HG02798 (cell line): ENCODE data around the gene TFEB.

ENCODE experiments used
- ATAC-seq: cut with Tn5 transposase; IDR thresholded peaks from one replicate; pipeline ENCODE4 v1.9.1; 2021; ENCODE audit warnings: mild to moderate bottlenecking; ENCODE audit not compliant: unreplicated experiment, poor library complexity

The TFEB gene

GRCh38 chr6:41735427-41736185 is at the start of gene TFEB:
Gene TFEB (minus strand): TSS chr6:41735608. CDS start chr6:41691213, 44,395 bp downstream.
- ATAC-seq: peak; percentile 59

GRCh38 chr6:41784581-41785171 is 49.3 kb upstream of the TFEB start:
- no peak for ATAC-seq

DNA sequence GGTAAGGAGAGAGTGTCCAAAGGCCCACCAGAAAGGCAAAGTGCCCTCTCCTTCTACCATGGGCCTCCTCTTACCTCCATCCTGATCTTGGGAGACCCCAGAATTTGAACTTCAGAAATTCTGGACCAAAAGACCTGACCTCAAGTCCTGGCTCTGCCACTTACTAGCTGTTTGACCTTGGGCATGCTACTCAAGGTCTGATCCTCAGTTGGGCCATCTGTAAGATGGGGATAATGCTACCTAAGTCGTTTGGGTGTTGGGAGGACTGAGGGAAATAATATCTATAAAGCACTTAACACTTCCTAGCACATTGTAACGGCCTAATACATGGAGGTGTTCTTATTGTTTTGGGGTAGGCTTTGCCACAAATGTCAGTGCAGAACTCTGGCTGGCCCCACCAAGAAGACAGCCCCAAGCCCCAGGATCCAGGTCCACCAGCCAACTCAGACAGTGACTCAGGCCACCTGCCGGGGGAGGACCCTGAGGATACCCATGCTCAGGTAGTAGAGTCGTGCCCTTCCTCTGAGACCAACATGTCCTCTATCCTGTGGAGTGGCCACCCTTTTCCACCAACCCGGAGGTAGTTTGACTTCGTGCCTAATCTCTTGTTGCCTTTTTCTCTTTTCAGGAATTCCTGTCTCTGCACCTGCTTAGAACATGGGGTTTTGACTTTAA is 47.8 kb upstream of the TFEB start:
- no peak for ATAC-seq

- ATAC-seq: no peak
These were observed 45.9 kb upstream of the TFEB start for GRCh38 chr6:41781366-41781730.

GRCh38 chr6:41780551-41781365 is 45.4 kb upstream of the TFEB start, which contains the start of gene PRICKLE4:
Gene PRICKLE4 (plus strand): TSS chr6:41780782. CDS start chr6:41783474, 2,692 bp downstream.
- no peak for ATAC-seq

DNA sequence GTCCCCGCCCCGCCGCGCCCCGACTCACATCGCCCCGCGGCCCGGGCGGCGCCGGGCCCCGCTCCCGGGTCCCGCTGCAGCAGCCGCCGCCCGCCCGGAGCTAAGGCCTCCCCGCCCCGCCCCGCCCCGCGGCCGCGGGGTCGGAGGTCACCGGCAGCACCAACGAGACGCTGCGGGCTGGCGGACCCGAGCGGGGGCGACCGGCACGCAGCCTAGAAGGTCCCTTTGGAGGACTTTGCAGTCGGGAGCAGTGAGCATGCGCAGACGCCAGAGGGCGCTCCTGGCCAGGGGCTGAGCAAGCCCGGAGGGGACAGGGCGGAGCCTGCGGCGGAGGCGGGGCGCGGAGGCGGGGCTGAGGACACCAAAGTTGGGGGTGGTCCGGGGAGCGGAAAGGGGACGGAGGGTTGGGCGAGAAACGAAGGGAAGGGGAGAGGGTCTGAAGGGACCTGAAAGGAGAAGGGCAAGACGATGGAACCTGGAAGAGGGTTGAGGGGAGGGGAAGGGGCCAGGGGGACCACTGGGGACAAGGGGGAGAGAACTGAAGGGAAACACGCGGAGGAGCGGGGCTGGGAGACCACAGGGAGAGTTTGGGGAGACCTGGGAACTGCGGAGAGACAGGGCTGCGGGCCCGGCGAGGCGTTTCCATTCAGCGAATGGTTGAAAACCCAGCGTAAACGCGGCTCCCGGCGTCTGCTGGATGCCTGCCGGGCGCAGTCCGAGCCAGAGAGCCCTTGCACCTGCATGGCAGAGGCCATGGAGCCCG is 44.6 kb upstream of the TFEB start, which contains the start of gene FRS3:
Gene FRS3 (minus strand): TSS at position 113 of the 763 bp plus-strand sequence. CDS start 2,913 bp downstream, outside the sequence.
- ATAC-seq: peak; percentile 97

DNA sequence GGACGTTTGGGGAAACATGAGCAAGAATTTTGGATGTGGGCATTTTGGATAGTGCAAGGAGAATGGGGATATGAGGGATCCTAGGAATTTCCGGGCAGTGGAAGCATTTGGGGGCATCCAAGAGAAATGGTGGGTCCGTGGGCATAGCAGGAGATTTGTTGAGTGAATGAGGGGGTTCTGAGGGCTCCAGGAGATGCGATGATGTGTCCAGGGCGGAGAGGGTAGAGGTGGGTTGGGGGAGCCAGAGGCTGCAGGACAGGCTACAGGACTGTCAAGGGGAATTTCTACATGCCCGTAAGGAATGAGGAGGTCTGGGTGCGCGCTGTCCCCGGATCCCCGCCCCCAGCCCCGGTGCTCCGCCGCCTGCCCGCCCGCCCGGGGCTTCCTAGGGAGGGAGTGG is 43.9 kb upstream of the TFEB start:
- ATAC-seq: no peak

GRCh38 chr6:41778895-41779294 is 43.5 kb upstream of the TFEB start:
- ATAC-seq: no peak

- ATAC-seq: no peak
These were observed 42.3 kb upstream of the TFEB start for GRCh38 chr6:41777551-41778285.

DNA sequence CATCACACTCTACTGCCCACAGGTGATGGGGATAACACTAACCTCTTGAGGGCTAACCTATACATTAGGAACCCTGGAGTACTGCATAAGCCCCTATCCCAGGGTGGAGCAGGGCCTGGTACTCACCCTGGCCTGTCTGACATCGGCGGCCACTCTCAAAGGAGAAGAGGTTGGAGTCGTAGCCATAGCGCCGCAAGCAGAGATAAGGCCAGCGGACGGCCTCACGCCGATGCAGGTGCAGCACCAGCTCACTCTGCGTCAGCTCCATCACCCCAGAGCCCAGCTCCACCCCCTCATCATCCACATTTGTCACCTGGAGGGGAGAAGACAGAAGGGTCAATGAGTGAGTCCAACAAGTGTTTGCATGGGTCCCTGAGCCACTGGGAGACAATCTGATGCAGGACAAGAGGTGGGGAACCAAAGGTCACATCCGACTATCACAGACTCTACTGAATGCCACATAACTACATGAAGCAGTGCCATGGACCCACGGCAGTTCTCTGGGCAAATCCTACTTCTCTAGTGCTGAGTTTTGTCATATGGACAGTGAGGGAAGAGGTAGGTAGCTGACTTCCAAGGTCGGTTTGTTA is 40.0 kb upstream of the TFEB start:
- ATAC-seq: no peak

DNA sequence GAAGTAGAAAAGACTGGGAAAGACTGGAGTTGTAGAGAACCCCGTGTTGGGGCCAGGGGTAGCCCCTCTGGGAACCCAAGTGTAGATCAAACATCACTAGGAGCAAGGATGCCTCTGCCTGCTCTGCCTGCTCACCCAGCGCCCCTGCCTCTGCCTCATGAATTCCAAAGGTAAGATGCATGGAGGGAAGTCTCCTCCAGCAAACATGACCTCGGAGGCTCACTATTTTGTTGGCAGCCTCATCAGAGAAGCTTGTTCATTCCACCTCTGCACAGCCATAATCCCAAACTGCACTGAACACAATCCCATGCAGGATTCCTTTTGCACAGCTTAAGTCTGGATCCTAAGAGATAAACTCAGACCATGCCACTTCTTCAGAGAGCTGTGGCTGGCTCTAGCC is 39.4 kb upstream of the TFEB start:
- ATAC-seq: no peak

DNA sequence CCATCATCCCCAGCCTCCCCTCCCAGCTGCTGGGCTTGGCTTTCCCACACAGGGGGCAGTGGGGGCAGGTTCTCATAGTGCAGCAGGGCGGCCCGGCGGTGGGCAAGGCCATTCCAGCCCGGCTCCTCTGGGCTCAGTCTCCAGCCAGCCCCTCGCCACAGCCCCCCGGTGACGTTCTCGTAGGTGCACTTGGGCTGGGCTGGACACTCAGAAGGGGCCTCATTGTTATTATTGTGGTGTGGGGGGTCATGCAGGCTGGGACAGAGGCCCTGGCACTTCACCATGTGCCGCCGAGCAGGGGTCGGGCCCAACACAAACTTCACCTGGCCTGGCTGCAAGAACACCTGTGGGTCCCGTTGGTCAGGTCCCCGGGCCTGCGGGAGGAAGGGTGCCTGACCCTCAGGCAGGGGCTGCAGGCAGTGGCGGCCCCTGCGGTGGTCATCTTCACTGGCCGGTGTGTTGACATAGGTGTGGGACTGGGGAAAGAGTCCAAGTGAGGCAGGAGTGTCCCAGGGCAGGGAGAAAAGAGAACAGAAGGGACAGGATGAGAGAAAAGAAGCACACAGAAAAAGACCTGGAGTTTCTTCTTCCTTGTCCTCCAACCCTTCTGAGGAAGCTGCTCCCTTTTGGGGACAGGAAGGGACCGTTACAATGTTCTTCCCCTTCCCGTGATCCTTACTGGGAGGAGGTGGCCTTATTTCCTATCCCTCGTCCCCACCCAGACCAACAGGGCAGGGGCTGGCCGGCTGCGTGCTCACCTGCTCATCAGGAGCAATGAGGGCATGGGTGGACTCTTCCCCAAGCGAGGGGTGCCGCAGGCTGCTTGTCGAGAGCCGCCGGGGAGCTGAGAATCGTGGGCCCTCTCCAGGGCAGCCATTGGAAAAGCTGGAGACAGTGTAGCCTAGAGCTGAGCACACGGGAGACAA is 35.9 kb upstream of the TFEB start:
- no peak for ATAC-seq

- ATAC-seq: no peak
These were observed 35.1 kb upstream of the TFEB start for GRCh38 chr6:41770381-41771057.

DNA sequence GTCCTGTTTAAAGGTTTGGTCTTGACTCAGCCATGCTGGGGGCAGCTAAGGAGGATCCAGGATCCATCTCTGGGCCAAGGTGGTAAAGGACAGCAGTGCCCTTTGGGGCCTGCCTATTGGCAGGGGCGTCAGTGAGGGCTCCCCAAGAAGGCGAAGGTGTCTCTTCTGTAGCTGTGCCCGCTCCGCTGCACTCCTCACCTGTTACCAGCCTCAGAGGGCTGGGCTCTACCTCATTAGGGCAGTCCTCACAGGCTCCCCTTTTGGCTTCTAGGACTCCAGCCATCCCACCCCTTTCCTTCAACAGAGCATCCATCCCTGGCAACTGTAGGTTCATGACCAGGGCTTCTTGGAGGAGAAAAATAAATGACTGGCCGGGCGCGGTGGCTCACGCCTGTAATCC is 34.0 kb upstream of the TFEB start:
- ATAC-seq: no peak

DNA sequence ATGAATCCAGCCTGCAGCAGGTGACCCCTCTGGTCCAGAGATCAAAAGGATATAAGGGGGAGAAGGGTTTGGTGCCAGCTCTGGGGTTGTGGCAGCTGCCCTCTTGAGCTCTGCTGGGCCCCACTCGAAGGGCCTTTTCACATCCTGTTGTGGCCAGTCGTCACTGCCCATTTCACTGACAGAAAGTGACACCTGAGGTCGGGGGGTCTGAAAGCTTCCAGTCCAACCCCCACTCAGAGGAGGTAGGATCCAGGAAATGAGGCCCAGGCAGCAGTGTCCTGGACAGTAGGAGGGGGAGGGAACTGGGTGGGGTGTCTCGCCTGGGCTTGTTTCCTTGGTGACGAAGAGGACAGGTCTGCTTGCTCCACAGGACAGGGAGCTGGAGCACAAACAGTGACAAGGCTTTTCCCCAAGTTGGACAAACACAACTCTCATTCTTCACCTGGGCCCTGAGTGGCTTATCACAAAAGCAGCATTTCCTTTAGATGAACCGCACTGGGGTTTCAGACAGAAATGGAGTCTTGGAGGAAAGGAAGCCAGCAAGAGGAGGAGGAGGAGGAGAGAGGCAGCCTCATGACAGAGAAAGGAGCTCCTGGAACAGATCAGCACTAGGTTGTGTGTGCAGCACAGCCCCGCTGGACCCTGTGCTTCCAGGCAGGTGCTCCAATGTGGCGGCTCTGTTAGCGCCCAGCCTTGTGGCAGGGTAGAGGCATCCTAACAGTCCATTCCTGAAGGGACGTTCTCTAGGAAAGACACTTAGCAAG is 33.3 kb upstream of the TFEB start:
- no peak for ATAC-seq

DNA sequence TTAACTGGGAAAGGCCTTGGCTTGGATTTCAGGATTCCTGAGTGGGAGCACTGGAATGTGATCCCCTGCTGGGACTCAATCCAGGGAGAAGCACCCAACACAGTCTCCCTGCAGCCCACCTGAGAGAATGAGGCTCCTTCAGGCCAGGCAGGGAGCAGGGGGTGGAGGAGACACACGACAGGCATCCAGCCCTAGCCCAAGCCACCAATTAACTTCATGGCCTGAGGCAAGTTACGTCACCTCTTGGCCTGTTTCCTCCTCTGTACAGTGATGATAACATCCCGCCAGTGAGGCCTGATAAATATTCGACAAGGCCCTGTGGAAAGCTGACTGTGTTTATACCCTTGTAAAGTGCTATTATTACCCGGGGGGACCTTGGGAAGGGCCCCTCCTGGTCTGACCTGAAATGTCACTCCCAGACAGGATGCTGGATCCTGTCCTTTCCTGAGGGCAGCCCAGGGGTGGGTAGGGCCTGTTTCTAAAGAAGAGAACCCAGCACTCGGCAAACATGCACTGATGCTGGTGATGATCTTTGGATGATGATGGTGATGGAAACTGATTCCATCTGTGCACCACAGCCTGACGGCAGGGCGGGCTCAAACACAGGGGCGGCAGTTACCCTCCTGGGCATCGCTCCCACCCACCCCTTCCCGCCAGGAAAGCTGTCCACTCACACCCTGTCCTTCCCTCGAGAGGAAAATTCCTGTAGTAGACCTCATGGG is 31.9 kb upstream of the TFEB start:
- no peak for ATAC-seq
